ENCODE data around the gene TBPL2.
"Not testable (repeated sequence)": the region's sequence is repeated elsewhere in the genome, so short reads cannot be mapped to it uniquely, and the experiment has no call there.

TBPL2 gene

DNA sequence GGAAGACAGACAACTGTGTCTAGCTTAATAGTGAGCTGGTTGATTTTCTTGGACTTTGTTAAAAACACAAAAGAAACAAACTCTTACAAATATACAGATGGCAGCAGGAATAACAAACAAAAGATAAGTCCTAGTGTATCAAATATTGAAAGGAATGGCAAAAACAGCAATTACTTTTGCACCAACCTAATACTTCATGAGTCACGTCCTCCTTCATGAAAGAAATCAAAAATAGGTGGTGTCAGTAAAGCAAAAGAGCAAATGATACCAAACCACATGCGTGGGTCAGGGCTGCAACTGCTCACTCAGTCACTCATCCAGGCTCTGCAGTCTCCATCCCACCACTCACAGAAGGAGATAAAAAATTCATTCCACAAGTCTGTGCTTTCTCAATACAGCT lies 40.6 kb downstream of the TBPL2 start:
- DNase-seq = no peak

DNA sequence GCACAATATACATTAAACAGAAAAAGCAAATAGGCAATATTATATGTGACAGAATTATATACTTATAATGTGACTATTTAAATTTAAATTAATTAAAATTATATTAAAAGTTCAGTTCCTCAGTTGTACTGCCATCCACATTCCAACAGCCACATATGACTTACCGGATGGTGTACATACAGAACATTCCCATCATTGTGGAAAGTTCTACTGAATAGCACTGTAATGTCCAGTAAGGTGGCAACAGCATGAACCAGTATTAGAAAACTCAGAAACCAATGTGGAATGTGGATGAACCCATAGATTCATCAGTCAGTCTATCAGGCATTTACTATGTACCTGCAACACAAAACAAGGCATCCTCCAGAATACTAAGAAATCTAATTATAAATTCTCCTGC lies 41.2 kb downstream of the TBPL2 start:
- no peak for DNase-seq

DNA sequence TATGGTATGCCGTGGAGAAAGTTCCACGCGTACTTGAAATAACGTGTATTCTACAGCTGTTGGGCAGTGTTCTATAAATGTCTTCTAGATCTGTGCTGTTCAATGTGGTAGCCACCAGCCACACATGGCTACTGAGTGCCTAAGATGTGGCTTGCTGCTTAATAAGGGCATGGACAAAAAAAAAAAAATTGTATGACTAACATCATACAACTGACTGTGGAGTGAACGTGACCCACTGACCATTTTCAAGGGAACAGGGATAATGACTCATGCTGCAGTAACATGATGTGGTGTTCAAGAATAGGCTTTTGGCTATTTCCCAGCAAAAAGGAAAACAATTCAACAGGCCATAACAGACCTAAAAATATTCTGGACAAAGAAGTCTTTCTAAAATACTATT lies 41.7 kb downstream of the TBPL2 start:
- DNase-seq = no peak

DNA sequence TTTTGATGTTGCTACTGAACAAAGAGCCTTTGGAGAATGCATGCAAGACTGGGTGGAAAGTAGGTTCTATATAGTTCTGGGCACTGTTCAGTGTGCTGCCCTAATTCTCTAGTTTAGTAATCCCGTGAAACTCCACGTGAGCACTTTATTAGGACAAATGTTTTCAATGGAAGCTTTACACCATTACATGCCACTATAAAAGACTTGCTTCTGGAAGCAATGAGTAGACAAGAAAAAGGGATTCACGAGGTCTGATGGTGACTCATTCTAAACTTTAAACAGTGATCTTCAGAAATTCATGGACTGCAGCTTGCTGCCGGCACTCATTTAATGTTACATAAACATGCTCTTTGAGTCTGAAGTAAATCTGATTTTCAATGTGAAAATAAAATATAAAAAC lies 51.1 kb downstream of the TBPL2 start:
- no peak for DNase-seq

DNA sequence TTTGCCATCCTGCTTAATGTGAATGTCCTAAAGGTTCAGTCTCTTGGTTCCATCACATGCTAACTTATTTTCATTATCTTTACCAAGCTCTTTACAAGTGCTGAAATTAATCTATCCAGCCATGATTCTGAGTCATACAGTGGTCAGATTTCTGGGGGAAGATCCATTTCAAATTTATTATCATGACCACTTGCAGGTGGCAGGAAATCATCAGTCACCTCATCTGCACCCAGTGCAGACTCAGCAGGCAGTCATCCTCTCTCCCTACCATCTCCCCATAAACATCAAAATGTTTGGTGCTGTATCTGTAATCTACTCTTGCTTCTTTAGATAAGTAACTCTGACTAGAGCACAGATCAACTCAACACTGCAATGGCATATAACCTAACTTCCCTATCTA lies 52.3 kb downstream of the TBPL2 start:
- no peak for DNase-seq

DNA sequence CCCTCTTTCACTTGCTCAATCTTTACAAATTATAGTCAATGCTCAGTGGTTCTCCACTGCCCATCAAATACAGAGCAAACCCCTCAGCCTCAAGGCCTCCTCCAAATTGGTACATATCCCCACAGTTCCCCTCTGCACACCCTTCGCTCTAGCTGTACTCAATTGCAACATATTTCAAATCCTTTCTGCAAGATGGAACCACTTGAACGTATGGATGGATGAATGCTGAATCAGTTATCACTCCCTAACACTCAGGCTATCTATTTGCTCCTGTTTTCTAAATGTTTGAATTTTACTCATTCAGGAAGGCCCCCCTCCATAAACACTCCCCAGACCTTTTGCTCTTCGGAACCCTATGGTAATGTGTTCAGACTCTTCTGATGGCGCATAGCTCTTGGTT lies 53.3 kb downstream of the TBPL2 start:
- no peak for DNase-seq

DNA sequence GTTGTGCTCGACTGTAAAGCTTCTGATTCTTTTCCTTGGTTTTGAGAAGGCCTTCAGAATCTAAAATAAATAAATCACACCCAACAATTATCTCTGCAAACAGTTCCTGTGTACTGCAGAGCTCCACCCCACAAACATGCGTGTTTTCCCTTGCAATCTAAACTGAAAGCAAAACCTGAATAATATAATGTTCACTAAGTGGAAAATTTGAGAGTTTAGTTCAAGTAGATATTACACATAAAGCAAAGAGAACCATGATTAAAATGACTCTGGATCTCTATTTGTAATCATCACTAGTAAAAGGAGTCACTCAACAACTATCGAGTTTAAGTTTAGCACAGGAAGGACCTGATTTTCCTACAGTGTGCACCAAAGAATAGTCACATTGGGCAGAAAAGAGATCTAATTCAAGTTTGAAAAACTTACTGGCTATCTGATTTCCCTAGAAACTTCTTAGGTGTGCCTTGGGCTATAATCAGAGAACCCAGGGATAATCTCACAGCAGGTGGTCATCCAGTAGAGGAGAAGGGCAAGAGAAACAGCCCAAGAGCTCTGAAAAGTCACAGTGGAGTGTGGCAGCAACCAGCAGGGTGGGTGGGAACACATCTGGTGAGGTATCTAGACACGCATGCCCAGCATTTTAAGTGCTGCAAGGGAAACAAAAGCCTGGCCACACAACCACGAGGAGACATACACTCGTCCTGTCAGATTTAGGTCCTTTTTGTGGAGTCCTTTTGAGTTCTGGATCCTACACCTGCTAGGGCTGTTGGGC lies 54.2 kb downstream of the TBPL2 start:
- DNase-seq = no peak

DNA sequence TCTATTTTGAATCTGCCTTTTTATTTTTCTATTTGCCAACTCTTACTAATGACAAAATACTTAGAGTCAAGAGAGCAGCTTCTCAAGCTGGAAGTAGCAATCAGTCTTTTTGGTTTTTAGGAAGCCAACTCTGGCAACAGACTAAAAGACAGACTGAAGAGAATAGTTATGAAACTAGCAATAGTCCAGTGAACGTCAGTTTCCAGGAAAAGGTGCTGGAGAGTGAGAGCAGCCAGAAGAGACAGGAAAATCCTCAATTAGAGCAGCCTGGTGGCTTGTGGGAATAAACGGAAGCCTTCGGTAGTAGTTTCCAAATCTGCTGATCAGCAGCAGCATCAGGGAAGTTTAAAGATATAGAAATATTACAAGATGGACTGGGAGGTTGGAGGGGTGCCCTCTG lies 55.9 kb downstream of the TBPL2 start:
- no peak for DNase-seq

DNA sequence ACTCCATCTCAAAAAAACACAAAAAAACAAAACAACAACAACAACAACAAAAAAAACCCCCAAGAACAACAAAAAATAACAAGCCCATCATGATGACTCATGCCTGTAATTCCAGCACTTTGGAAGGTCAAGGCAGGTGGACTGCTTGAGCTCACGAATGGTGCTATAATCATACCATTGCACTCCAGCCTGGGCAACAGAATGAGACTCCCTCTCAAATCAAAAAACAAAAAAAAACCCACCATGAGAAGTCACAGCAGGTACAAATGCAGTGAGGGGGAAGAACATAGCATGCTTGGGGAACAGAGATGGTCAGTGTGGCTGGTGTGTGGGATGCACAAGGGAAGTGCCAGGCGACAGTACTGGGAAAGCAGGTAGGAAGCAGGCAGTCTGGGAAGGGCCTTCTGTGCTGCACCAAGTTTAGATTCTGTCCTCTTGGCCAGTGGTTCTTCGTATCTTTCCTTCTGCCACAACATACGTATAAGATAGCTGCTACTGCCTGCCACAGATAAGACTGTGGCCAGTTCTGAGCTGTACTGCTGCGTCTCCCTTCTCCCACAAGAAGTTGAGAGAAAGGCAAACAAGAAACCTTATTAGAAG lies 56.8 kb downstream of the TBPL2 start:
- DNase-seq = no peak

DNA sequence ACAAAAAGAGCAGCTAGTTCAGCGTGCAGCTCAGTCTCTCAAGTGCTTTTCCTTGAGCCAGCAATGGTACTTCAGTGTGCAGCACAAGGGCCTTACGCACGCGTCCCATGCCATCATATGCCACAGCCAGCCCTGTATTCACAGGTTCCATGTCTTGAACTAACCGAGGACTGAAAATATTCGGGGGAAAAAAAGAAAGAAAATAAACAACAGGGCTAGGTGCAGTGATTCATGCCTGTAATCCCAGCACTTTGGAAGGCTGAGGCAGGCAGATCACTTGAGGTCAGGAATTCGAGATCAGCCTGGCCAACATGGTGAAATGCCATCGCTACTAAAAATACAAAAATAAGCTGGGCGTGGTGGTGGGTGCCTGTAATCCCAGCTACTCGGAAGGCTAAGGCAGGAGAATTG lies 57.4 kb downstream of the TBPL2 start:
- not testable (repeated sequence) for DNase-seq

DNA sequence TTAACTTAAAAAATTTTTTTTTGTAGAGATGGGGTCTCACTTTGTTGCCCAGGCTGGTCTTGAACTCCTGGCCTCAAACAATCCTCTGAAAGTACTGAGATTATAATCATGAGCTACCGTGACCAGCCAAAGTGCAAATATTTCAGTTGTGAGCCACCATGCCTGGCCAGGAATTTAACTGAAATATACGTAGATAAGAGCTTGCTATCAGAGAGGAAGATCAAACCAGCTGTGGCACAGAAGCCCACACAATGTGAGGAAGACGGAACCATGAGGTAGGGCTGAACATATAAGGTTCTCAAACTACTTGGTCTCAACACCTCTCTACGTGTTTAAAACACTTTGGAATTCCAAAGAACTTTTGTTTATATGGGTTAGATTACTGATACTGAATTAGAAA lies 57.9 kb downstream of the TBPL2 start:
- no peak for DNase-seq

DNA sequence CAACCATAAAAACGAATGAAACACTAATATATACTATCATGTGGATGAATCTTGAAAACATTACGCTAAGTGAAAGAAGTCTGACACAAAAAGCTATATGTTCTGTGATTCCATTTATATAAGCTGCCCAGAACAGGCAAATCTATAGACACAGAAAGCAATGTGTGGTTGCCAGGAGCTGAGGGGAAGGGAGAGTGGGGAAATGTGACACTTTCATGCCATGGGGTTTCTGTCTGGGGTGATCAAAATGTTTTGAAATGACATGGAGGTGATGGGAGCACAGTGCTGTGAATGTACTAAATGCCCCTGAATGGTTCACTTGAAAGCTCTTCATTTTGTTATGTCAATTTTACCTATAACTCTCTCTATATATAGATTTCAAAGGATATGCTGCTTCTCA lies 58.9 kb downstream of the TBPL2 start:
- no peak for DNase-seq

DNA sequence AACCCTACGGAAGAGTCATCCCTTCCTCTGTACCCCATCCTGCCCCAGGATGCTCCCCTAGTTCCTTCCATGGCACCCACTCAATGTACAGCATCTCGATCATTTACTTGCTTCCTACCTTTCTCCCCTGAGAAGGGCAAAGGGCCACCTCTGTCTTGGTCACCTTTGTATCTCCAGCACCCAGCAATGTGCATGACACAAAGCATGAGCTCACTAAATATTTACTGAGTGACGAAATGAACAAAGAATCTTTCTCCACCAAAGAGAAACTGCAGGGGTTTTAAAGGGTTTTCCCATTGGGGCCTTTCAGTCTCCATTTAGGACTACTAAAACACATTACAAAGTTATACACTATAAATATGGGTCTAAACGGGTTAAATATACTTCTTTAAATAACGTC lies 59.4 kb downstream of the TBPL2 start:
- no peak for DNase-seq

DNA sequence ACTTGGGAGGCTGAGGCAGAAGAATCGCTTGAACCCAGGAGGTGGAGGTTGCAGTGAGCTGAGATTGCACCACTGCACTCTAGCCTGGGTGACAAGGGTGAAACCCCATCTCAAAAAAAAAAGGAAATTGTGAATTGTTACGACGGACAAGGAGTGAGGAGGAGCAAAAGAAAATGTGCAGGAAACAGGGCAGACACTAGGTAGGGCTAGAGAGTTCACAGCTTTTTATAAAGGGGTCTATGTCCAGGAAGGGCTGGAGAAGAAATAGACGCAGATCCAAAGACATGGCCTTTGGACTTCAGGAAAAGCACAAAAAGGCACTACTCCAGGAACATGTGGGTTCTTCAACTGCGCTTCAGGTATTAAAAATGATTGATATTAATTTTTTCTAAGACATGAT lies 63.2 kb downstream of the TBPL2 start:
- no peak for DNase-seq

DNA sequence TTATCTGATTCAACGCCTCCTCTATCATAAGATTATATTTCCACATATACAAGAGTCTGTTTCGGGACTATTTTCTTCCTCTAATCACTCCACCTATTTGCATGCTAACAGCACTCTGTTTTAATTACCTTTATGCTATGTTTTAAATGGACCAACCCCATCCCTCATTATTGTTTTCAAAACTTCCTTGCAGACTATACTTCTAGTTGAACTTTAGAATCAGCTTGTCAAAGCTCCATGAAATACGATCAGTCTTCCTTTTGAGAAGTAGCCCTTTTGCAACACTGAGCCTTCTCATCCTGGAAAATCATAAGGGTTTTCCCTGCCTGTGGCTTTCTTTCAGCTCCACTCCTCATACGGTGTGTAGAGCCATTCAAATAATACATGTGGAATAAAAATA lies 65.6 kb downstream of the TBPL2 start:
- no peak for DNase-seq

DNA sequence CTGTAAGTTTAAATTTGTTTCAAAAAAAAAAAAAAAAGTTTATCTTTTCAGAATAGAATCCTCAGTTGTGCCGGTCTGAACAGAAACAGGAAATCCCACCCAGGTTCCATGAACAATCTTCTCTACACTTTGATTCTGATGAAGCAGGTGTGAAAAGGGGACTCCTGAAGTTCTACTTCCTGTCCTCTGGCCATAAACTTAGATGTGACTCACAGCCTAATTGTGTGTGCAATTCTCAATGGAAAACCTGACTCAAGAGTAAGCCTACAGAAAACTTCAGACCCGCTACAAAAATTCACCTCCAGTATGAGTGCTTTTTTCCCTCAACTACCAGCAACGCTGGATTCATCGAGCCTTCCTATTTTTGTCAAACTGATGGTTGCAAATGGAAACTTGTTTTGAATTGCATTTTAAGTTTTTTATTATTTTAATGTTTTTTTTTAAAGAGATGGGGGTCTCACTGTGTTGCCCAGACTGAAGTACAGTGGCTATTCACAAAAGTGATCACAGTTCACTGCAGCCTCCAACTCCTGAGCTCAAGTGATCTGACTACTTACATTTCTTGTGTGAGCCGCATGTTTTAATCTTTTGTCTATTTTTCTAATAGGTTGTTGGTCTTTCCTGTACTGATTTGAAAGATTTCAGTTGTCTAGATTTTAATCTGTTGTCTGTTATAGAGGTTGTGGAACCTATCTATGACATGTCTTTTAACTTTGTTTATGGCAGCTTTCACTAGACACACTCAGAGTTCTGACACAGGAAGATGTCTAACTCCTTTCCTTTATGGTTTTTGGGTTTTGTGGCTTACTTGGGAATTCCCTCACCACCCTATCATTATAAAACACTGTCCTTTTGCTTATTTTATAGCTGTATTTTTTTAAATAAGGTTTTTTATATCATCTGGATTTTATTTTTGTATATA lies 66.4 kb downstream of the TBPL2 start:
- DNase-seq = no peak

DNA sequence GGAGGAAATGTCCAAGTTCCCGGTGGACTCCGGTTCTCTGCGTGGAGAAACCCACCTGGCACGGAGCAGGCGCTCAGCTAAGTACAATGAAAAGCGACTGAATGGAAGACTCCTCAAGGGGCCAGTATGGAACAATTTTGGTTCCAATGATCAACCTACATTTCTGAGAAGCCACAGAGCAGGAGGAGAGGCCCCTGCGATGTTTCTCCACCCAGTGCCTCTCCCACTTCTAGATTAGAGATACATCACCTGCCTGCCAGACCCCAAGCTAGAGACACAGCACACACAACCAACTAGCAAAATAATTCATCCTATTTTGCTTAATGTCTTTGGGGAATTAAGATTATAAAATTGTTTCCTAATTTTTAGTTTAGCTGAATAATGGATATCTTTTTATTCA lies 67.6 kb downstream of the TBPL2 start:
- no peak for DNase-seq

DNA sequence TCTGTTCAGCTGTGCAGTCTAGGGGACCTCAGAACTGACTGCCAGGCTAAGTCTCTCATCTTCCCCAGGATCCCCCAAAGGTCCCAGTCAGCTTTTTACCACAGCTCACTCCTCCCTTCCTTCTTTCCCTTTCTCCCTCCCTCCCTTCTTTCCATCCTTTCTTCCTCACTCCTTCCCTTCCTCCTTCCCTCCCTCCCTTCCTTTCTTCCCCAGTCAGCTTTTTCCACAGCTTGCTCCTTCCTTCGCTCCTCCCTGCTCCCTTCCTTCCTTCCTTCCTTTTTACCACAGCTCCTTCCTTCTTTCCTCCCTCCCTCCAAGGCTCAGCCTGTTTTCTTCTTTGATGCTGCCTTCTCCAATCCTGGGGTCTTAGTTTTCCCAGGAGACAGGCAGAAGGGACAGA lies 68.0 kb downstream of the TBPL2 start:
- no peak for DNase-seq

DNA sequence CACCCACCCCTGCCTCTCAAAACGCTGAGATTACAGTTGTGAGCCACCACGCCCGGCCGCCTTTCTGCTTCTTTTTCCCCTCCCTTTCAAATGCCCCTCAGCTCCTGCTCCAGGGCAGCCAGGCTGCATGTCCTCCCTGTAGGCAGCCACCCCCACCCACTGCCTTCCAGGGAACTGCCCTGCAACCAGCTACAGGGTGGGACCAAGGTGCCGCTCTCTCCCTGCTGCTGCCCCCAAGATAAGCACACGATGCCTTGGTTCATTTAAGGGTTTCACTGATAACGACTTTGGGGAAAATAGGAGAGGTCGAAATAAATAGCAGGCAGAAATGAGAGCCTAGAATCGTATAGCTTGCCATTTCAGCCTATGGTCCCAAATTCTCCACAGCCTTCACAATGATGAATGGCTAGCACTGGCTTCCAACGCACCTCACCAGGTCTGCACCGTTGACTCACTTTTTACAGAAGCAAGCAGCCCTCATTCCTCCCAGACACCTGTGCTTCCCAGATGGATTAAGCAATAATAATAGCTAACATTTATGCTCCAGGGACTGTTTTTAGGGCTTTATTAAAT lies 69.4 kb downstream of the TBPL2 start:
- no peak for DNase-seq

DNA sequence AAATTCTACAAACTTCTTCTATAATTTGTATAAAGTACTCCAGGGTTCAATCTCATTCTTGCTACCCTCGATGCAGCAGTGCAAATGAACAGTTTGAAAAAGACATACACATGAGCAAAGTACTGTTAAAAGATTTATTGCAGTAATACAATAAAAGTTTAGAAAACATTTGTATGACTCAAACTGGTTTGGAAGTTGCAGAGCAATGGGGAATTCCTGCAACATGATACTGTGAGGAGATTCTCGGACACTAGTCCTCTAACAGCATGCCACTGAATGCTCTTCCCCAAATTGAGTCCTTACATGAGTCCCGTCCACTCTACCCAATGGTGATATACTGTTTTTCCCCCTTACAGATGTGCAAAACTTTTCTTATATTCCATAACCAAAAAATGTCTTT lies 74.1 kb downstream of the TBPL2 start:
- DNase-seq = no peak
